Measurements from ENCODE around the gene MGRN1. TPM values are rescaled to one million over a fixed set of nuclear protein-coding genes. Genes with fewer than 3 reads are reported as not detected.

Gene MGRN1
- total and polyA plus RNA-seq, 2 donors (not counting 3 experiments of a cell fraction or from before 2014, with no cell fraction given), result 15.6 to 73.0 TPM

GRCh38 chr16:4664538-4665418, 40.2 kb downstream of the MGRN1 start:
- Histone ChIP-seq H3K27ac (ENCODE audit: insufficient read depth, low read depth, low read length) (no peak overlapping the region), H3K79me2 (ENCODE audit: control insufficient read depth, insufficient read depth, low read length) (no peaks in the 10 kb centered on the region), H3K9me1 (replicated peaks; ENCODE audit: control insufficient read depth, extremely low read depth, insufficient read depth, low read length) (no peaks in the 10 kb centered on the region), H2AFZ (ENCODE audit: low read depth, low read length) (no peak overlapping the region), H3K4me1 (ENCODE audit: control insufficient read depth, extremely low read depth, insufficient read depth, low read length) (no peaks in the 10 kb centered on the region), H3K9me3 (replicated peaks; ENCODE audit: control insufficient read depth, insufficient read depth, low read length) (no peaks in the 10 kb centered on the region), H3K4me2 (ENCODE audit: insufficient read depth, low read length) (no peak overlapping the region), H4K20me1 (replicated peaks; ENCODE audit: control insufficient read depth, extremely low read depth, insufficient read depth, low read length) (no peaks in the 10 kb centered on the region), H3K9ac (replicated peaks; ENCODE audit: extremely low read depth, insufficient read depth, low read length) (no peak overlapping the region), H3K4me3 (replicated peaks in 1 of 3; ENCODE audit: insufficient read depth in 1 of 3, low read depth in 1 of 3, low read length in 3 of 3) (no peak overlapping the region), H3K27me3 (ENCODE audit: control insufficient read depth in 2 of 2, insufficient read depth in 2 of 2, low read length in 2 of 2) (no peaks in the 10 kb centered on the region), H3K36me3 (ENCODE audit: control insufficient read depth in 2 of 2, extremely low read depth in 1 of 2, insufficient read depth in 2 of 2, low read length in 2 of 2) (peaks cover 0 to 32% of the 10 kb centered on the region in 2 experiments)
- no TSS peak for BruUV-seq (replicated peaks)
- peak; percentile 26 for FAIRE-seq
- ChIA-PET CTCF (no interaction called here), POLR2A (no interaction called here)
- TF ChIP-seq JUN (IDR thresholded peaks at IDR 0.05; ENCODE audit: borderline replicate concordance, insufficient read depth, insufficient read length, low read depth), result no peak
- no peak for TF ChIP-seq CTCF (IDR thresholded peaks at IDR 0.05; ENCODE audit: extremely low read depth in 1 of 2, insufficient read depth in 1 of 2, low read depth in 1 of 2, low read length in 2 of 2)
- no peak for TF ChIP-seq POLR2A (IDR thresholded peaks at IDR 0.05; ENCODE audit: low read depth, low read length)
- TF ChIP-seq FOS (IDR thresholded peaks at IDR 0.05; ENCODE audit: borderline replicate concordance, insufficient read depth, low read length), result no peak
- no peak for TF ChIP-seq MYC (IDR thresholded peaks at IDR 0.05; ENCODE audit: low read depth, low read length)
- TF ChIP-seq POLR2AphosphoS5 (IDR thresholded peaks at IDR 0.05; ENCODE audit: insufficient read depth, low read depth, low read length), result no peak
- no peak for TF ChIP-seq GATA2 (IDR thresholded peaks at IDR 0.05; ENCODE audit: insufficient read depth, insufficient read length, low read depth, low read length)
- TF ChIP-seq EZH2 (IDR thresholded peaks at IDR 0.05; ENCODE audit: borderline replicate concordance, low read depth, low read length, severe bottlenecking), result no peak
- no peak for TF ChIP-seq MAX (IDR thresholded peaks at IDR 0.05; ENCODE audit: insufficient read depth, insufficient read length)
- intact Hi-C loops (cut with micrococcal nuclease), result no loop called here
- dilution Hi-C loops (cut with MboI; ENCODE audit: extremely low pct_ligation_motif_present, low sequenced_read_pairs), result no loop called here
- DNase-seq (ENCODE audit: low read depth, low spot score), result no peak

Data from endothelial cell of umbilical vein (primary cell).